Mesodermal cell (in vitro differentiated cells): ENCODE data around the gene ZPBP2. TPM values are rescaled to one million over a fixed set of nuclear protein-coding genes. Genes with fewer than 3 reads are reported as not detected.

Experiments
- H3K27ac ChIP-seq: 2 replicates; pipeline ENCODE4 v1.7.0; 2013; ENCODE audit warnings: mild to moderate bottlenecking, low read depth, low read length, moderate library complexity; ENCODE audit not compliant: severe bottlenecking
- H3K36me3 ChIP-seq: 2 replicates; pipeline ENCODE4 v1.7.1; 2013; ENCODE audit warnings: mild to moderate bottlenecking, low read length, moderate library complexity; ENCODE audit not compliant: control insufficient read depth, insufficient read depth
- H3K4me1 ChIP-seq: one replicate; pipeline ENCODE4 v1.7.1; 2013; ENCODE audit warnings: mild to moderate bottlenecking, low read length; ENCODE audit not compliant: insufficient read depth, control insufficient read depth, poor library complexity, severe bottlenecking
- H3K4me3 ChIP-seq: 2 replicates; pipeline ENCODE4 v1.7.0; 2013; ENCODE audit warnings: low read length, control low read depth, mild to moderate bottlenecking; ENCODE audit not compliant: insufficient read depth, poor library complexity, severe bottlenecking; ENCODE audit errors: extremely low read depth
- H3K9me3 ChIP-seq: 2 replicates; pipeline ENCODE4 v1.7.1; 2013; ENCODE audit warnings: mild to moderate bottlenecking, low read length, moderate library complexity; ENCODE audit not compliant: control insufficient read depth
- WGBS, 2 experiments: methylation state at CpG; one replicate each; pipeline ENCODE4 v1.1.5; 2013; ENCODE audit warnings: missing lambda C conversion rate in 2 of 2; ENCODE audit not compliant: insufficient coverage in 2 of 2; 5-methylcytosine and 5-hydroxymethylcytosine counted together
- polyA plus RNA-seq, 2 experiments: library from polyadenylated mRNA; stranded (reverse); fragments of 50-300 nt; gene quantifications; one replicate each; pipeline ENCODE4 v1.2.3, GENCODE V29; 2013

The ZPBP2 gene
- polyA plus RNA-seq (2013, experiment 1 of 2), result not detected
- polyA plus RNA-seq (2013, experiment 2 of 2), result not detected

DNA sequence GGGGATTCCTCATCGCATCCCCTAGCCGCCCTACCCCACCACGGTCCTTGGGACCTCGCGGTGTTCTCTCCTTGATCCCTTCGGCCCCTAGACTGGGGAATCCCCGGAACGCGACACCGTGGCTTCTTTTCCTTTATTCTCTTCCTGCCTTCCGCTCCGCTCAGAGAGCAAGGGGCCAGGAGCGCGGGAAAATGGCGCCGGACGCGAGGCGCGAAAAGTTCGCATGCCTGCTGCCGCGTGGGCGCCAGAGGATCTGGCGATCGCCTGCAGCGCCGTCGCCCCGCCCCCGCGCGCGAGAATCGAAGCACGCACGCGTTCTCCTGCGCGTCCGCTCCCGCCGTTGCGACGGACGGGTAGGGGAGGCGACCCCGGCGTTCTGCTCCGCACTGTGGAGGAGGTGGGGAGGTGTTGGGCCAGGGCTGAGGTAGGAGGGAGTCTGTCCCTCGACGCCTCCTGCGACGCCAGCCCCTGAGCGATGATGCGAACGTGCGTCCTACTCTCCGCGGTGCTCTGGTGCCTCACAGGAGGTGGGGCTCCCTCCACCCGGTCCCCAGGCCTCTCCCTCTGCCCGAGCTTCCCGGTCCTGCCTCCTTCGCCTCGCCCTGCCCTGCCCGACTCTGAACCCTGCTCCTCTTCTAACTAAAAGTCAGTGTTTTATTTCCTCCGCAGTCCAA, at the start of gene ZPBP2:
TSS of gene ZPBP2 (plus strand) at position 323 of the 674 bp plus-strand sequence. CDS start at position 476, 153 bp downstream.
- H3K9me3 ChIP-seq, result no peaks in the 10 kb centered on the region
- no peaks in the 10 kb centered on the region for H3K4me1 ChIP-seq
- H3K27ac ChIP-seq, result no peak within 1 kb of the TSS
- WGBS, 2 experiments, result 95 to 96% methylated on average over 47 to 66 of the region's 67 CpGs
- no peak within 1 kb of the TSS for H3K4me3 ChIP-seq
- no peaks in the 10 kb centered on the region for H3K36me3 ChIP-seq

DNA sequence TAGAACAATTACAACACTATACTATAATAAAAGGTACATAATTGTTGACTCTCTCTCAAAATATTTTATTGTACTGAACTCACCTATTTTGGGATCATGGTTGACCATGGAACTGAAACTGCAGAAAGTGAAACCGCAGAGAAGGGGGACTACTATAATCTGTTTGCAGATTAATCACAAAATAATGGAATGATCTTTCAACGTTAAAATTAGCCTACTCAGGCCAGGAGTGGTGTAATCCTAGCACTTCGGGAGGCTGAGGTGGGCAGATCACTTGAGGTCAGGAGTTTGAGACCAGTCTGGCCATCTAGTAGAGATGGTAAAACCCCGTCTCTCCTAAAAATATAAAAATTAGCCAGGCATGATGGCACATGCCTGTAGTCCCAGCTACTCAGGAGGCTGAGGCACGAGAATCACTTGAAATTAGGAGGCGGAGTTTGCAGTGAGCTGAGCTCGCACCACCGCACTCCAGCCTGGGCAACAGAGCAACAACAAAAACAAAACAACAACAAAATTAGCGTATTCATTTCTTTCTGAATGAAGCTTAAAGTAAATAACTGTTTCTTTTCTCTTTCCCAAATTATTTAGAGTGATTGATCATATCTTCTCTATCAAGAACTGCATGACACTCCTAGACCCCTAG, 49.5 kb upstream of the ZPBP2 start:
- no peaks in the 10 kb centered on the region for H3K4me1 ChIP-seq
- H3K9me3 ChIP-seq, result peaks cover 4% of the 10 kb centered on the region
- H3K4me3 ChIP-seq, result no peak overlapping the region
- H3K36me3 ChIP-seq, result no peaks in the 10 kb centered on the region
- no peak overlapping the region for H3K27ac ChIP-seq
- 75 to 100% methylated on average over 2 to 4 of the region's 9 CpGs for WGBS, 2 experiments

DNA sequence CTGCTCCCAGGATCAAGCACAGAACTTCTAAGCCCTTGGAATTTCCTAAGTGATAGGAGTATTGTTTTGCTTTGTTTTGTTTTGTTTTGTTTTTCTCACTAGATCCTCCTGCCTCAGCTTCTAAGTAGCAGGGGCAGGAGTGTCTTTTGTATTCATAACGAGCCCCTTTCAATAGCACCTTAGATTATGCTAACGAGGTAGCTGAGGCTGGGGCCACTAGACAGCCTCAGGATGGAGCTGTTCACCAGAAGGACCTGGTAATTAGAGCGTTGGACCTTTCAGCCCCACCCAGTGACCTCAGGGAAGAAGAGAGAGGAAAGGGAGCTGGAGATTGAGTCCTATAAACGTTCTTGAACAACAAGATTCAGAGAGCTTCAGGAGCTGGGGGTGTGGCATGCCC, 47.5 kb upstream of the ZPBP2 start:
- Histone ChIP-seq H3K4me3 (no peak overlapping the region), H3K27ac (no peak overlapping the region), H3K36me3 (no peaks in the 10 kb centered on the region), H3K4me1 (no peaks in the 10 kb centered on the region), H3K9me3 (peaks cover 6% of the 10 kb centered on the region)
- 47 to 62% methylated on average over 2 of the region's 4 CpGs for WGBS, 2 experiments

GRCh38 chr17:39820987-39821386, 47.0 kb upstream of the ZPBP2 start:
- Histone ChIP-seq H3K4me3 (no peak overlapping the region), H3K27ac (no peak overlapping the region)
- WGBS, 2 experiments, result 87 to 91% methylated on average over 2 of the region's 2 CpGs

GRCh38 chr17:39822051-39822451, 46.0 kb upstream of the ZPBP2 start:
- peaks cover 6% of the 10 kb centered on the region for H3K9me3 ChIP-seq
- no peaks in the 10 kb centered on the region for H3K36me3 ChIP-seq
- H3K27ac ChIP-seq, result no peak overlapping the region
- H3K4me1 ChIP-seq, result no peaks in the 10 kb centered on the region
- 100% methylated on average over 1 of the region's 2 CpGs for WGBS, 2 experiments
- no peak overlapping the region for H3K4me3 ChIP-seq

More at GRCh38 chr17:39820987-39821386, 47.0 kb upstream of the ZPBP2 start:
- Histone ChIP-seq H3K36me3 (no peaks in the 10 kb centered on the region), H3K4me1 (no peaks in the 10 kb centered on the region), H3K9me3 (peaks cover 6% of the 10 kb centered on the region)

DNA sequence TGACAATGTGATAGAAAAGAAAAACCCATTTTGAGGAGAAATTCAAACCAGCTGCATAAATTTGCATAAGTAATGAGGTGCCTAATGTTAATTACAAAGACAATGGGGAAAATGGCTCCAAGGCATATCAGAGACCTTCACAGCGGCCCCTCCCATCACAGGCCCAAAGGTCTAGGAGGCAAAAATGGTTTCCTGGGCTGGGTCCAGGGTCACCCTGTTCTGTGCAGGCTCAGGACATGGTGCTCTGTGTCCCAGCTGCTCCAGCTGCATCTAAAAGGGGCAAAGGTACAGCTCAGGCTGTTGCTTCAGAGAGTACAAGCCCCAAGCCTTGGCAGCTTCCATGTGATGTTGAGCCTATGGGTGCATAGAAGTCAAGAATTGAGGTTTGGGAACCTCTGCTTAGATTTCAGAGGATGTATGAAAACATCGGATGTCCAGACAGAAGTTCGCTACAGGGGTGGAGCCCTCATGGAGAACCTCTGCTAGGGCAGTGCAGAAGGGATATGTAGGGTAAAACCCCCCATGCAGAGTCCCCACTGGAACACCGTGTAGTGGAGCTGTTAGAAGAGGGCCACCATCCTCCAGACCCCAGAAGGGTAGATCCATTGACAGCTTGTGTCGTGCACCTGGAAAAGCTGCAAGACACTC, 44.5 kb upstream of the ZPBP2 start:
- Histone ChIP-seq H3K4me1 (no peaks in the 10 kb centered on the region), H3K36me3 (no peaks in the 10 kb centered on the region), H3K9me3 (peaks cover 6% of the 10 kb centered on the region), H3K27ac (no peak overlapping the region), H3K4me3 (no peak overlapping the region)
- WGBS, 2 experiments, result 76 to 96% methylated on average over 5 of the region's 5 CpGs

DNA sequence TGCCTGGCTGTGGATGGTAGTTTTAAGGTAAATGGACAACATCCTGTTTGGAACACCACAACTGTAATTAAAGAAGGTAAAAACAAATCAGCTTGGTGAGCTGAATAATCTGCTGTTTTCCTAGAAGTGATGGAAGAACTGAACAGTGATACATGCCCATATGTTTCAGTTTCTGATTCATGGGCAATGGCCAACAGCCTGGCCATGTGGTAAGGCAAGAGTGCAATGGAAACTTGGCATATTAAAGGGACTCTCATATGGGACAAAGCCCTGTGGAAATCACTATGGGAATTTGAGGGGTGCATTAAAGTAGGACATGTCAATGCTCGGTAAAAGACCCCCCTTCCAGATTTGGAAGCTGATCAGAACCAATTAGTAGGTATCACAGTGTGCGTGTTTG, 41.7 kb upstream of the ZPBP2 start:
- H3K36me3 ChIP-seq, result no peaks in the 10 kb centered on the region
- 88 to 93% methylated on average over 2 of the region's 2 CpGs for WGBS, 2 experiments
- no peaks in the 10 kb centered on the region for H3K4me1 ChIP-seq
- H3K4me3 ChIP-seq, result no peak overlapping the region
- peaks cover 6% of the 10 kb centered on the region for H3K9me3 ChIP-seq
- H3K27ac ChIP-seq, result no peak overlapping the region

- H3K9me3 ChIP-seq, result peaks cover 3% of the 10 kb centered on the region
- H3K4me1 ChIP-seq, result no peaks in the 10 kb centered on the region
- 89 to 98% methylated on average over 4 of the region's 4 CpGs for WGBS, 2 experiments
- H3K27ac ChIP-seq, result no peak overlapping the region
- H3K4me3 ChIP-seq, result no peak overlapping the region
- H3K36me3 ChIP-seq, result no peaks in the 10 kb centered on the region
Measured at GRCh38 chr17:39828443-39828842, 39.6 kb upstream of the ZPBP2 start.

DNA sequence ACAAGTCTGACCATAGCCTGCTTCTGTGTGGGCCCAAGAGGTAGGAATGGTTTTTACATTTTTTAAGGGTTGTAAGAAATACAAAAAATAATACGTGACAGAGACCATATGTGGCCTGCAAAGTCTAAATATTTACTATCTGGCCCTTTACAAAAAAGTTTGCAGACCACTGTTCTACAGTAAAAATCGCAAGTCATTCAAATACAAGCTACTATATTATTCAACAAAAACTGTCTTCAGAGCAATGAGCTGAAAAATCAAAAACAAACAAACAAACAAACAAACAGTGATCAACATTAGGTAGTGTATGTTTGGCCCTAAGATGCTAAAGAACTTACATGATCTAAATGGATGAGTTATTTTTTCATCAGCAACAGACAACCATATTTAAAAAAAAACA, 36.4 kb upstream of the ZPBP2 start:
- 80 to 86% methylated on average over 1 of the region's 2 CpGs for WGBS, 2 experiments
- H3K27ac ChIP-seq, result no peak overlapping the region

DNA sequence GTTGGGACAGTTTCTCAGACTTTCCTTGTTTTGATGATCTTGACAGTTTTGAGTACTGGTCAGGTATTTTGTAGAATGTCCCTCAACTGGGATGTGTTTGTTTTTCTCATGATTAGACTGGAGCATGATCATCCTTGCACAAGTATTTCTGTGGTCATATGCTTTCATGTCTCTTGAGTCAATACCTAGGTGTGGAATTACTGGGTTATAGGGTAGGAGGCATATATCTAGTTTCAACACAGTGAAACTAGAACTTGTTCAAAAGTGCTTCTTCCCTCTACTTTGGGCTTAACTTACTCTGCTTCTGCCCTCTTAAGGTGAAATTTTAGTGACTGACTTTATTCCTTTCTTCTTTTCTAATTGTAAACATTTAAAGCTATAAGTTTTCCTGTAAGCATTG, 34.0 kb upstream of the ZPBP2 start:
- Histone ChIP-seq H3K4me3 (no peak overlapping the region), H3K9me3 (peaks cover 5% of the 10 kb centered on the region), H3K27ac (no peak overlapping the region), H3K4me1 (no peaks in the 10 kb centered on the region), H3K36me3 (no peaks in the 10 kb centered on the region)

More for the DNA sequence above, 36.4 kb upstream of the ZPBP2 start:
- Histone ChIP-seq H3K9me3 (peaks cover 5% of the 10 kb centered on the region), H3K36me3 (no peaks in the 10 kb centered on the region), H3K4me3 (no peak overlapping the region), H3K4me1 (no peaks in the 10 kb centered on the region)
